Activated naive CD8-positive, alpha-beta T cell treated with anti-CD3 and anti-CD28 coated beads, Interleukin-2, amount 50 U/mL, for 16 hours (primary cell): ENCODE results near the gene STH.

Experiments
- DNase-seq: peaks from one replicate; pipeline ENCODE4 v3.0.0-alpha.2; 2020; ENCODE audit warnings: low read depth, low spot score

The STH gene

GRCh38 chr17:45984368-45984767, 14.7 kb upstream of the STH start:
- no peak for DNase-seq

GRCh38 chr17:45985447-45985846, 13.6 kb upstream of the STH start:
- DNase-seq, result no peak

GRCh38 chr17:45986056-45986455, 13.0 kb upstream of the STH start:
- DNase-seq, result no peak

GRCh38 chr17:45987706-45988105, 11.3 kb upstream of the STH start:
- no peak for DNase-seq

GRCh38 chr17:45989759-45990158, 9.3 kb upstream of the STH start:
- DNase-seq, result no peak

- no peak for DNase-seq
These were observed 8.2 kb upstream of the STH start for GRCh38 chr17:45990886-45991285.

- DNase-seq, result no peak
These were observed 7.7 kb upstream of the STH start for GRCh38 chr17:45991341-45991740.

- DNase-seq, result no peak
These were observed 6.9 kb upstream of the STH start for GRCh38 chr17:45992175-45992574.

- DNase-seq, result no peak
These were observed 6.1 kb upstream of the STH start for GRCh38 chr17:45992904-45993303.

- DNase-seq, result no peak
These were observed 5.0 kb upstream of the STH start for GRCh38 chr17:45993962-45994627.

- DNase-seq, result no peak
These were observed 4.1 kb upstream of the STH start for GRCh38 chr17:45994987-45995386.

GRCh38 chr17:45995627-45996270, 3.3 kb upstream of the STH start:
- no peak for DNase-seq

- no peak for DNase-seq
These were observed 2.6 kb upstream of the STH start for GRCh38 chr17:45996282-45996937.

- DNase-seq, result no peak
These were observed 1.9 kb upstream of the STH start for GRCh38 chr17:45997166-45997565.

- DNase-seq, result no peak
These were observed 1.4 kb upstream of the STH start for GRCh38 chr17:45997624-45998023.

GRCh38 chr17:45999900-46000290, 845 bp downstream of the STH start:
- DNase-seq, result no peak

- DNase-seq, result no peak
These were observed 1.2 kb downstream of the STH start for GRCh38 chr17:46000292-46000691.

GRCh38 chr17:46000757-46001156, 1.7 kb downstream of the STH start:
- DNase-seq, result no peak

GRCh38 chr17:46001390-46002310, 2.6 kb downstream of the STH start:
- DNase-seq, result no peak

GRCh38 chr17:46002311-46002972, 3.4 kb downstream of the STH start:
- DNase-seq, result peak; percentile 39

- no peak for DNase-seq
These were observed 3.9 kb downstream of the STH start for GRCh38 chr17:46002973-46003316.
